Mucosa of descending colon (tissue), 3 donors: Measurements from ENCODE around the gene KIF6. TPM values are rescaled to one million over a fixed set of nuclear protein-coding genes. Genes with fewer than 3 reads are reported as not detected.

Source experiments
- ATAC-seq: fragments of 200-7000 bp; cut with Tn5 transposase; one replicate; pipeline ENCODE4 v1.9.1; 2020; ENCODE audit warnings: mild to moderate bottlenecking, moderate library complexity
- DNase-seq, 3 donors: peaks; one replicate each; pipeline ENCODE4 v3.0.0-alpha.2; 2020
- H3K36me3 ChIP-seq: fragments of 200-600 bp; one replicate; pipeline ENCODE4 v1.8.0; 2021; ENCODE audit warnings: low read depth, mild to moderate bottlenecking
- H3K4me1 ChIP-seq: fragments of 200-600 bp; one replicate; pipeline ENCODE4 v1.8.0; 2021; ENCODE audit warnings: low read depth, mild to moderate bottlenecking
- H3K4me3 ChIP-seq: fragments of 200-600 bp; one replicate; pipeline ENCODE4 v1.8.0; 2021; ENCODE audit warnings: mild to moderate bottlenecking
- H3K9me3 ChIP-seq: fragments of 200-600 bp; one replicate; pipeline ENCODE4 v1.8.0; 2021; ENCODE audit warnings: mild to moderate bottlenecking
- CTCF ChIP-seq: fragments of 200-600 bp; IDR thresholded peaks from one replicate; pipeline ENCODE4 v1.8.0; 2022; ENCODE audit warnings: antibody characterized with exemption, mild to moderate bottlenecking
- intact Hi-C, 2 donors: fragments of 100-400 bp; cut with DNase I in 1 of 2; cut with micrococcal nuclease in 1 of 2; formaldehyde crosslinking; loops; one replicate each; pipeline versions ENCODE4 v1.11.0 to v1.11.1; 2022; cut with DNase I, micrococcal nuclease
- total RNA-seq, 3 donors: library from RNA; stranded (reverse); fragmentation: NEBNext Ultra II Directional in 2 of 3; extraction: Animal tissue kit (Norgen Biotek cat#: 25700) in 2 of 3; gene quantifications; one replicate each; pipeline versions ENCODE4 v1.2.1 to v1.2.4, GENCODE V29; 2021 to 2023
- donor health status: DM: no; HTN: no; CAD: no; lungs with moderate emphysema.
- donor health status: DM: no; HTN: no; CAD: no.
- donor health status: DM: no; HTN: yes; CAD: no.

KIF6 gene
- total RNA-seq, 3 donors from 2014 or later = 0.24 to 0.85 (median 0.52) TPM

GRCh38 chr6:39388606-39389483 lies 336.4 kb downstream of the KIF6 start:
- intact Hi-C loops = no loop called here
- no peak for TF ChIP-seq CTCF

GRCh38 chr6:39387785-39388184 lies 337.4 kb downstream of the KIF6 start:
- Histone ChIP-seq H3K4me1 (no peaks in the 10 kb centered on the region), H3K4me3 (no peak overlapping the region), H3K9me3 (no peaks in the 10 kb centered on the region), H3K36me3 (no peaks in the 10 kb centered on the region)
- ATAC-seq (no peak), DNase-seq (no peak)
- no peak for TF ChIP-seq CTCF
- intact Hi-C loops = no loop called here

More at GRCh38 chr6:39388606-39389483, 336.4 kb downstream of the KIF6 start:
- DNase-seq = no peak
- Histone ChIP-seq H3K9me3 (no peaks in the 10 kb centered on the region), H3K4me3 (no peak overlapping the region), H3K36me3 (no peaks in the 10 kb centered on the region), H3K4me1 (no peaks in the 10 kb centered on the region)
- no peak for ATAC-seq

GRCh38 chr6:39386487-39386886 lies 338.7 kb downstream of the KIF6 start:
- Histone ChIP-seq H3K4me1 (no peaks in the 10 kb centered on the region), H3K4me3 (no peak overlapping the region), H3K36me3 (no peaks in the 10 kb centered on the region), H3K9me3 (no peaks in the 10 kb centered on the region)
- DNase-seq = no peak
- intact Hi-C loops = no loop called here
- TF ChIP-seq CTCF = no peak
- ATAC-seq = no peak

- Histone ChIP-seq H3K4me1 (no peaks in the 10 kb centered on the region), H3K4me3 (no peak overlapping the region), H3K36me3 (no peaks in the 10 kb centered on the region), H3K9me3 (no peaks in the 10 kb centered on the region)
- no peak for ATAC-seq
- DNase-seq = no peak
- intact Hi-C loops = no loop called here
- no peak for TF ChIP-seq CTCF
Measured at GRCh38 chr6:39381550-39382140, 343.6 kb downstream of the KIF6 start.

GRCh38 chr6:39380837-39381549 lies 344.2 kb downstream of the KIF6 start:
- TF ChIP-seq CTCF = no peak
- DNase-seq (no peak), ATAC-seq (no peak)
- no peak overlapping the region for H3K4me3 ChIP-seq
- H3K36me3 ChIP-seq = no peaks in the 10 kb centered on the region
- no peaks in the 10 kb centered on the region for H3K9me3 ChIP-seq
- no peaks in the 10 kb centered on the region for H3K4me1 ChIP-seq
- intact Hi-C loops = no loop called here
